Choroid plexus epithelial cell (primary cell): ENCODE measurements around the gene VAMP7.

Experiments
- DNase-seq: peaks from one replicate; pipeline ENCODE4 v3.0.0-alpha.2; 2010; ENCODE audit warnings: low read depth
- H3K4me3 ChIP-seq: 2 replicates; pipeline ENCODE4 v1.5.1; 2011; ENCODE audit warnings: low read depth, mild to moderate bottlenecking, control low read depth, low read length, moderate library complexity
- CTCF ChIP-seq: conservative IDR thresholded peaks from 2 replicates; pipeline ENCODE4 v1.5.1; 2011; ENCODE audit warnings: low read depth, mild to moderate bottlenecking, control low read depth, inconsistent platforms, low read length, moderate library complexity

VAMP7 gene

GRCh38 chrX:155886409-155886808 lies 5.3 kb downstream of the VAMP7 start:
- no peak for TF ChIP-seq CTCF
- H3K4me3 ChIP-seq = no peak overlapping the region
- DNase-seq = no peak

- peak; percentile 78 for DNase-seq
- TF ChIP-seq CTCF = no peak
- H3K4me3 ChIP-seq = no peak overlapping the region
Observed at GRCh38 chrX:155888139-155888538, 7.0 kb downstream of the VAMP7 start.

GRCh38 chrX:155889328-155889727 lies 8.2 kb downstream of the VAMP7 start:
- H3K4me3 ChIP-seq = no peak overlapping the region
- DNase-seq = no peak
- TF ChIP-seq CTCF = no peak

- no peak overlapping the region for H3K4me3 ChIP-seq
- TF ChIP-seq CTCF = no peak
- DNase-seq = no peak
Observed at GRCh38 chrX:155891446-155892210, 10.5 kb downstream of the VAMP7 start.

- no peak for TF ChIP-seq CTCF
- no peak for DNase-seq
- H3K4me3 ChIP-seq = no peak overlapping the region
Observed at GRCh38 chrX:155893521-155893920, 12.4 kb downstream of the VAMP7 start.

- TF ChIP-seq CTCF = no peak
- DNase-seq = no peak
- H3K4me3 ChIP-seq = no peak overlapping the region
Observed at GRCh38 chrX:155896512-155896911, 15.4 kb downstream of the VAMP7 start.

GRCh38 chrX:155899366-155899765 lies 18.2 kb downstream of the VAMP7 start:
- no peak for TF ChIP-seq CTCF
- no peak overlapping the region for H3K4me3 ChIP-seq
- no peak for DNase-seq
